Hematopoietic multipotent progenitor cell treated with erythropoietin and hydrocortisone succinate and interleukin-3 and kit ligand, for 15 days (in vitro differentiated cells): ENCODE measurements around the gene RERE.

Source experiments
- DNase-seq: peaks from one replicate; pipeline ENCODE4 v3.0.0-alpha.2; 2015; ENCODE audit warnings: low spot score

The RERE gene

GRCh38 chr1:8378981-8379470 is 438.4 kb downstream of the RERE start:
- no peak for DNase-seq

- no peak for DNase-seq
Measured at GRCh38 chr1:8378178-8378577, 439.3 kb downstream of the RERE start.

GRCh38 chr1:8377271-8377981 is 440.0 kb downstream of the RERE start:
- no peak for DNase-seq

GRCh38 chr1:8376358-8376840 is 441.0 kb downstream of the RERE start:
- no peak for DNase-seq

GRCh38 chr1:8374812-8375211 is 442.6 kb downstream of the RERE start:
- peak; percentile 10 for DNase-seq

GRCh38 chr1:8374356-8374755 is 443.1 kb downstream of the RERE start:
- no peak for DNase-seq

GRCh38 chr1:8373581-8374241 is 443.7 kb downstream of the RERE start:
- DNase-seq, result no peak

- DNase-seq, result no peak
Measured at GRCh38 chr1:8373125-8373524, 444.3 kb downstream of the RERE start.

GRCh38 chr1:8371372-8371991 is 446.0 kb downstream of the RERE start:
- DNase-seq, result no peak

- no peak for DNase-seq
Measured at GRCh38 chr1:8370905-8371315, 446.5 kb downstream of the RERE start.

GRCh38 chr1:8370046-8370881 is 447.2 kb downstream of the RERE start:
- no peak for DNase-seq

GRCh38 chr1:8368956-8369639 is 448.3 kb downstream of the RERE start:
- DNase-seq, result no peak

- no peak for DNase-seq
Measured at GRCh38 chr1:8367571-8368194, 449.8 kb downstream of the RERE start.

- no peak for DNase-seq
Measured at GRCh38 chr1:8365661-8366362, 451.6 kb downstream of the RERE start.

- no peak for DNase-seq
Measured at GRCh38 chr1:8364528-8365442, 452.7 kb downstream of the RERE start.

- DNase-seq, result no peak
Measured at GRCh38 chr1:8363767-8364301, 453.6 kb downstream of the RERE start.

GRCh38 chr1:8363186-8363766 is 454.2 kb downstream of the RERE start:
- DNase-seq, result no peak

- DNase-seq, result no peak
Measured at GRCh38 chr1:8362701-8363101, 454.7 kb downstream of the RERE start.
